ENCODE measurements around the gene RAB31.
A peak's percentile ranks its signal among the peaks of the same experiment; 100 is the strongest.

The RAB31 gene

DNA sequence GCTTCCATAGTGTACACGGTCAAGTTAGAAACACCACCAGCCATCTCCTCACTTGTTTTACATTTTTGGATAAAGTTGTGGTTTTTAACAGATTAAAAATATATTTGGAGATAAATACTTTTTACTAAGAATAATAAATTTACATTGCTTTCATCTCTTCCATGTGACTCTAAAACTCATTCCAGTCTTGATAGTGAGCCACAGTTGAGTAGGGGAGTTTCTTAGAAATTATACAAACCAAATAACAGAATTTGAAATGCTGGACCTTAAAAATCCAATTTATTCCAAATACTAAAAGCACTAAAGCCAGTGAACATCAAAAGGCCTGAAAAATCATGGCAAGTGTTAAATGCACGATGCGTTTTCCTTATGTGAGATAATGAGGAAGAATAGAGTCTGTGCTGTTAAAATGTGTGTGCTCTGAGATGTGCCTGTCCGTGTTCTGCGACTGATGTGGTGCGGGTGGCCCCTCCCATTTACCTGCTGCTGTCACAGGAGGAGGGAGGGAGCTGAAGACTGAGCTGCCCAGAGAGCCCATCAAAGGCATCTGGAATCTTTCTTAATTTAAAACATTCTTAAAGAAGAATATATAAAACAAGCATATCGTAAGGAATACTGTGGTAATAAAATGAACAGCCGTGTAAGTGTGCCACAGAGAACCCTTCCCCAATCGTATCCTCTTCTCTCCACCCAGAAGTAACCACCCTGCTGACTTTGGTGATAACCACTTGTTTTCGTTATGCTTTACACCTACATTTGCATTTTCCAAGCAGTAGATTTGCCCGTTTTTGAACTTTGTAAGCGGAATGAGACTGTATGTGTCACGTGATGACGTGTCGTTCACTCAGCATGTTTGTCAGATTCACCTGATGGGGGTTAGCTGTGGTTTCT is 120.7 kb downstream of the RAB31 start:
- H3K4me3 ChIP-seq (ENCODE audit: severe bottlenecking): no peak overlapping the region
- H3K36me3 ChIP-seq (ENCODE audit: low read depth): no peaks in the 10 kb centered on the region
- DNase-seq (ENCODE audit: low spot score) (no peak), ATAC-seq (ENCODE audit: low read depth) (no peak; the same call in 2 of the 3 replicates)
- no peaks in the 10 kb centered on the region for H3K9me3 ChIP-seq (ENCODE audit: severe bottlenecking)
- H3K27me3 ChIP-seq (ENCODE audit: insufficient read depth, poor library complexity, severe bottlenecking): no peaks in the 10 kb centered on the region
- H3K27ac ChIP-seq (ENCODE audit: poor library complexity, severe bottlenecking): peak overlapping the region; percentile 97
- peaks cover 47% of the 10 kb centered on the region for H3K4me1 ChIP-seq (ENCODE audit: insufficient read depth, poor library complexity, severe bottlenecking)
- no peak for TF ChIP-seq CTCF (IDR thresholded peaks at IDR 0.05; ENCODE audit: poor library complexity, severe bottlenecking)

- no peaks in the 10 kb centered on the region for H3K36me3 ChIP-seq (ENCODE audit: low read depth)
- TF ChIP-seq CTCF (IDR thresholded peaks at IDR 0.05; ENCODE audit: poor library complexity, severe bottlenecking): no peak
- H3K27me3 ChIP-seq (ENCODE audit: insufficient read depth, poor library complexity, severe bottlenecking): no peaks in the 10 kb centered on the region
- no peaks in the 10 kb centered on the region for H3K9me3 ChIP-seq (ENCODE audit: severe bottlenecking)
- H3K4me3 ChIP-seq (ENCODE audit: severe bottlenecking): no peak overlapping the region
- H3K4me1 ChIP-seq (ENCODE audit: insufficient read depth, poor library complexity, severe bottlenecking): peaks cover 47% of the 10 kb centered on the region
- ATAC-seq (ENCODE audit: low read depth) (no peak), DNase-seq (ENCODE audit: low spot score) (no peak)
- H3K27ac ChIP-seq (ENCODE audit: poor library complexity, severe bottlenecking): peak overlapping the region; percentile 97
Measured at GRCh38 chr18:9829397-9829712, 121.3 kb downstream of the RAB31 start.

DNA sequence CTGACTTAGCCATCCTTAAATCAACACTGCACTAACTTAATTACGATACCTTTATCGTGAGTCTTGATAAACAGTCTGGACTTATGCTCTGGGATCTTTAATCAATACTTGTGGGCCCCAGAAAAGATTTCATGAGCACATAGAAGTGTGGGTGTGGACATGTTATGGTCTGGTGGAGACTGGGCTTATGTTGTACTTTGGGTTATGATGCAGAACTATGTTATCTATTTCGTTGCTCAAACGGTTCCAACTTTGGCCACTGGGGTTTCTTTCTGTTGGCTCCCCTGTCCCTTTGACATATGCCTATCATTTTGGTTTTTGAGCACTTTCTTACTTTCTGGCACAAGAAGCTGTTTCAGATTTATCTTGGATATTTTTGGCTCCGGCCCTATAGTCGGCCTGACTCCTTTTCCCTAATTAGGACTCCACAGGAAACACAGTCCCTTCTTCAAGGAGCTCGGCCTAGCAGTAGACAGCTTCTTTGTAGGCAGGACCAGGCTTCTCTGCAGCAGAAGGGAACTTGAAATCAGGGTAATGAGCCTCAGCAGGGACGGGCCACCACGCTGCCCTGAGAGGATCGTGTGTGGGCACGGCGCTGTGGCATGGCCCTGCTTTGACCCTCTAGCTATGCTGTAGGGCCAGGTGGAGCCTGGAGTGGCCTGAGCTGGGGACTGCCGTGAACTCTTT is 123.1 kb downstream of the RAB31 start:
- H3K36me3 ChIP-seq (ENCODE audit: low read depth): no peaks in the 10 kb centered on the region
- no peak overlapping the region for H3K4me3 ChIP-seq (ENCODE audit: severe bottlenecking)
- no peak for TF ChIP-seq CTCF (IDR thresholded peaks at IDR 0.05; ENCODE audit: poor library complexity, severe bottlenecking)
- no peaks in the 10 kb centered on the region for H3K27me3 ChIP-seq (ENCODE audit: insufficient read depth, poor library complexity, severe bottlenecking)
- H3K4me1 ChIP-seq (ENCODE audit: insufficient read depth, poor library complexity, severe bottlenecking): peaks cover 40% of the 10 kb centered on the region
- ATAC-seq (ENCODE audit: low read depth): no peak
- H3K9me3 ChIP-seq (ENCODE audit: severe bottlenecking): no peaks in the 10 kb centered on the region
- DNase-seq (ENCODE audit: low spot score): no peak
- H3K27ac ChIP-seq (ENCODE audit: poor library complexity, severe bottlenecking): no peak overlapping the region

- no peak for TF ChIP-seq CTCF (IDR thresholded peaks at IDR 0.05; ENCODE audit: poor library complexity, severe bottlenecking)
- DNase-seq (ENCODE audit: low spot score): no peak
- no peaks in the 10 kb centered on the region for H3K36me3 ChIP-seq (ENCODE audit: low read depth)
Measured at GRCh38 chr18:9831723-9832199, 123.7 kb downstream of the RAB31 start.

More at GRCh38 chr18:9831723-9832199, 123.7 kb downstream of the RAB31 start:
- Histone ChIP-seq H3K9me3 (ENCODE audit: severe bottlenecking) (no peaks in the 10 kb centered on the region), H3K4me1 (ENCODE audit: insufficient read depth, poor library complexity, severe bottlenecking) (peaks cover 34% of the 10 kb centered on the region), H3K4me3 (ENCODE audit: severe bottlenecking) (no peak overlapping the region), H3K27ac (ENCODE audit: poor library complexity, severe bottlenecking) (no peak overlapping the region), H3K27me3 (ENCODE audit: insufficient read depth, poor library complexity, severe bottlenecking) (no peaks in the 10 kb centered on the region)
- ATAC-seq (ENCODE audit: low read depth): no peak

All from RWPE2 (cell line).